ENCODE measurements around the gene PITX1. TPM values are rescaled to one million over a fixed set of nuclear protein-coding genes. Genes with fewer than 3 reads are reported as not detected.

Gene PITX1
- polyA plus RNA-seq, 3 donors, result not detected

GRCh38 chr5:135062216-135063055 lies 28.4 kb upstream of the PITX1 start:
- DNase-seq (ENCODE audit: low read depth in 3 of 3, low spot score in 2 of 3), result no peak

DNA sequence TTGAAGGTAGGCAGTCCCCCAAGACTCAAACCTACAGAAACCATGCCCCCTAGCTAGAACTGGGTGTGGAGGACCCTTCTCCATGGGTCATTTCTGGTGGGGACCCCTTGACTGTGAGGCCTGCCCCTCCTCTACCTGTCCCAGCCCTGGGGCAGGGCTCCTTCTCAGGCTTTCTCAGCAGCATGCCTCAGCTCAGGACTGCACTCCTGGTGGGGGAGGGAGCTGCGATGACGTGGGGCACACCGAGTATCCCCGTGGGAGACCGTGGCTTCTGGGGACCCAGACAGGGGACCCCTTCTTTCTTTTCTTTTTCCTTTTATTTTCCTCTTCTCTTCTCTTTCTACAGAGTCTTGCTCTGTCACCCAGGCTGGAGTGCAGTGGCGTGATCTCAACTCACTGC lies 27.0 kb upstream of the PITX1 start:
- DNase-seq (ENCODE audit: low read depth in 3 of 3, low spot score in 2 of 3), result no peak

DNA sequence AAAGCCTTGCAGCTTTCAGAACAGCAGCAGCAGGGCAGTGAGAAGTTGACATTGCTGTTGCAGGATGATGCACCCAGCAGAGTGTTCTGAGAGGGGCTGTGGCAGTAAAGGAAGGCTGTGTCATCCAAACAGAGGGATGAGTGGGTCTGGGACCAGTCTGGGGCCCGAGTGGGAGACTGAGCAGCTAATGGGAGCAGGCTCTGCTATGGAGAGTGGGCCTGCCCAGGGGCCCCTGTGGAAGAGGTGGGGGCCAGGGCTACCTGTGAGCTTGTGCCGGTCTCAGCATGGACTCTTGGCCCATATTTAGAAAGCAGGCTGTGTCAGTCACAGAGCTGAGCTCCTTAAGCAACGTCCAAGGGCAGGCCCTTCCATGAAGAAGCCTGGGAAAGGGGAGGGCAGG lies 26.0 kb upstream of the PITX1 start:
- no peak for DNase-seq (ENCODE audit: low read depth in 3 of 3, low spot score in 2 of 3)

GRCh38 chr5:135059000-135059923 lies 25.2 kb upstream of the PITX1 start:
- DNase-seq (ENCODE audit: low read depth in 3 of 3, low spot score in 2 of 3), result no peak

DNA sequence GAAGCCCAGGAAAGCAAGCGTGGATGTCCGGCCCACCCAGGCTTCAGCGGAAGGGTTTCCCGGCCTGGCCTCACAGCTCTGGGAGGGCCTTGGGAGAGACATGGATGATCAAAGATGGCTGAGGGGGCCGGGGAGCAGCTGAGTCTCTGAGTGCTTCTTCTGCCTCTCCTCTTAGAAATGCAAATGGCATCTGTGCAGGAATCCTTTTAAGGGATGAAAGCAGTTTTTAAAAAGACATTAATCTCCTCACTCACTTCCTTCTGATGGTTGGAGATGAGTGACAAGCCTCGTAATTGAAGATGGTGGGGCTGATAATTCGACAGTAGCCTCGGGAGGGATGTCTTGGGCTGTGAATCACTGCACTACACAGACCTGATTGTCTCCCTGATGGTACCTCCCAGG lies 24.3 kb upstream of the PITX1 start:
- DNase-seq (ENCODE audit: low read depth in 3 of 3, low spot score in 2 of 3), result no peak

- DNase-seq (ENCODE audit: low read depth in 3 of 3, low spot score in 2 of 3), result no peak
These were observed 23.2 kb upstream of the PITX1 start for GRCh38 chr5:135057233-135057632.

DNA sequence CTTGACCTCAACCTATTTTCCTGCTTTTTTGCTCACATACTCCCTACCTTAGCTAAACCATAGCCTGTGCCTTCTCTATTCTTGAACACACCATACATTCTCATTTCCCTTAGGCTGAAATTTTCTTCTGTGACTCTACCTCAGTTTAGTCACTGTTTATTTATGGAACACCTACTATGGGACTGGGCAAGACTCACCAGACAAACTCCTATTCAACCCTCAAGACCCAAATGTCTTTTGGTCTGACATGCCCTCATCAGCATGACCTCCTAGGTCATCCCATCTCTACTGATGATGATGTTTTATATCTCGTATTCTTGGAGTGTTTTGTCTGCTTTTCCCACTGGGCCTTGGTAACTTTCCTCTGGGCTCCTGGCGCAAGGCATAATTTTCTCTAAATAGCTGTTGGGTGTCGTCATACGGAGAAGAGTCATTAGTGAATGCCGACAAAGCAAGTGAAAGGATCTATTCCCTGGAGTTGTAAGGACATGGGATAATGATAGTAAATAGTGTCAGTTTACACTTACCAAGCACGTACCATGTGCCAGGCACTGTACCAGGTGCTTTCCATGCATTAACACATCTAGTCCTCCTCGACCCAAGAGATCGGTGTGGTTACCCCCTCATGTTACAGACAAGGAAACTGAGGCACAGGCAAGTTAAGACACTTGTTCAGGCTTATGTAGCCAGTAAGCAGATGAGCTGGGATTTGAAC lies 22.4 kb upstream of the PITX1 start:
- DNase-seq (ENCODE audit: low read depth in 3 of 3, low spot score in 2 of 3), result no peak

DNA sequence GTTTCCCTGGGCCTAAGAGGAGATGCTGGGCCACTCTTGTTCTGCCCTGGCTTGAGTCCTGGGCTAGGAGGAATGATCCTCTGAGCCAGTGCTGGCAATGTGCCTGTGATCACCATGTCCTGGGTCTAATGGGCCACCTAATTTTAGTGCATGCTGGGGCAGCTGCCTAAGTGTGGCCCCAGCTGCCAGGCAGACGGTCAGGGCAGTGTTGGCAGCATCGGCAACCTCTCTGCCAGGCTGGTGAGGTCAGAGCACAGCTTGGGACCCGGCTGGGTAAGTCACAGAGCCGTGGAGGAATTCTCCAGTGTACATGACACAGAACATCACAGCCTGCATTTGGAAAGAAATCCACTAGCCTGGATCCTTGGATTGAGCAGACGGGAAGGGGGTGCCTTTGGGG lies 21.4 kb upstream of the PITX1 start:
- no peak for DNase-seq (ENCODE audit: low read depth in 3 of 3, low spot score in 2 of 3)

GRCh38 chr5:135054546-135054945 lies 20.5 kb upstream of the PITX1 start:
- DNase-seq (ENCODE audit: low read depth in 3 of 3, low spot score in 2 of 3), result no peak

GRCh38 chr5:135053989-135054388 lies 20.0 kb upstream of the PITX1 start:
- DNase-seq (ENCODE audit: low read depth in 3 of 3, low spot score in 2 of 3), result no peak

DNA sequence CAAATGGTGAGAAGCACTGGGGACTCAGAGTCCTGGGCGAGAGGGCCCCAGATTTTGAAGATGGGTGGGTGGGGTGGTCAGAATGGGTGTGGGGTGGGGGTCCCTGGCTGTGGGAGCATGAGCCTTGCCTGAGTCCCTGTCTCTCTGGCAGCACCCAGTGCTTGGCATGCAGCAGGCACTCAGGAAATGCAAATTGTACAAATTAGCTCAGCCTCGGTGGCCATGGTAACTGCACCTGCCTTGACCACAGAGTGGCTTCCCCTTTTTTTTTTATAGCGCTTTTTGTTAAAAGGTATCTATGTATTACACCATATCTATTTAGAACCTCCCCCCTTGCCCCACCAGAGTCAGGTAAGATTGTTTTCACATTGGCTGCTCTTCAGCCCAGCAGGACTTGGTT lies 19.2 kb upstream of the PITX1 start:
- DNase-seq (ENCODE audit: low read depth in 3 of 3, low spot score in 2 of 3), result no peak

- no peak for DNase-seq (ENCODE audit: low read depth in 3 of 3, low spot score in 2 of 3)
These were observed 18.6 kb upstream of the PITX1 start for GRCh38 chr5:135052511-135053145.

DNA sequence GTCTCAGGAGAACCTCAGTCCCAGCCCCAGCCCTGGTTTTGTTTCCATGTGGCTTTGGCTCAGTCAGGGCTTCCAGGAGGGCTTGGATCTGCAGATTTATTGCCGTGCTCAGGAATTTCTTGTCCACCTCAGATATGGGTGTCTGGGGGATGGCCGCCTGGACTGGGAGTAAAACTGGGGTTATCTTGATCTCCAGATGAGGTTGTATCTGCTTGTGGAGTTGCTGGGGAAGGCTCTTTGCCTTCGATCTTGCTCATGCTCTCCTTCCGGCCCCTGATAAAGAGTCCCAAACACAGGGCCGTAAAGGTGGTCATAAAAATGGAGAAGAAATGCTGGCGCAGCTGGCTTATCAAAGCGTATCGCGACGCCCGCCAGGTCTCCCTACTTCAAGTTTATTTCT lies 17.8 kb upstream of the PITX1 start:
- DNase-seq (ENCODE audit: low read depth in 3 of 3, low spot score in 2 of 3), result no peak

DNA sequence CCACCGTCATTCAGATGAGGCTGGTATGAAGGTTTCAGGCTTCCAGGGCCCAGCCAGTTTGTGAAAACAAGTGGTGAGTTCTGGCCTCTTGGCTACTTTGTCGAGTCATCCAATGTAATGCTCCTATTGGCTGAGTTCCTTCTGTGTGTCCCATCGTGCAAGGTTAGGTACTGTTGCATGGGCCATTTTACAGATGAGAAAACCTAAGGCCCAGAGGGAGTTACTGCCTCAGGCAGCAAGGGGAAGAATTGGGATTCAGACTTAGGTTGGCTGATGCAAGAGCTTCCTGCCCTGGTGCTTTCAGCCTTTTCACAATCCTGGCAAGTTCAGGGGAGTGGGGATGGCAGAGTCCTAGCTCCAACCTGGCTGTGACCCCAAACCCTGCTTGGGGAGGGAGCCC lies 17.4 kb upstream of the PITX1 start:
- DNase-seq (ENCODE audit: low read depth in 3 of 3, low spot score in 2 of 3), result no peak

- no peak for DNase-seq (ENCODE audit: low read depth in 3 of 3, low spot score in 2 of 3)
These were observed 16.3 kb upstream of the PITX1 start for GRCh38 chr5:135050244-135050767.

- no peak for DNase-seq (ENCODE audit: low read depth in 3 of 3, low spot score in 2 of 3)
These were observed 14.9 kb upstream of the PITX1 start for GRCh38 chr5:135048930-135049329.

- no peak for DNase-seq (ENCODE audit: low read depth in 3 of 3, low spot score in 2 of 3)
These were observed 14.3 kb upstream of the PITX1 start for GRCh38 chr5:135048286-135048685.

GRCh38 chr5:135047347-135047695 lies 13.3 kb upstream of the PITX1 start:
- DNase-seq (ENCODE audit: low read depth in 3 of 3, low spot score in 2 of 3), result no peak

DNA sequence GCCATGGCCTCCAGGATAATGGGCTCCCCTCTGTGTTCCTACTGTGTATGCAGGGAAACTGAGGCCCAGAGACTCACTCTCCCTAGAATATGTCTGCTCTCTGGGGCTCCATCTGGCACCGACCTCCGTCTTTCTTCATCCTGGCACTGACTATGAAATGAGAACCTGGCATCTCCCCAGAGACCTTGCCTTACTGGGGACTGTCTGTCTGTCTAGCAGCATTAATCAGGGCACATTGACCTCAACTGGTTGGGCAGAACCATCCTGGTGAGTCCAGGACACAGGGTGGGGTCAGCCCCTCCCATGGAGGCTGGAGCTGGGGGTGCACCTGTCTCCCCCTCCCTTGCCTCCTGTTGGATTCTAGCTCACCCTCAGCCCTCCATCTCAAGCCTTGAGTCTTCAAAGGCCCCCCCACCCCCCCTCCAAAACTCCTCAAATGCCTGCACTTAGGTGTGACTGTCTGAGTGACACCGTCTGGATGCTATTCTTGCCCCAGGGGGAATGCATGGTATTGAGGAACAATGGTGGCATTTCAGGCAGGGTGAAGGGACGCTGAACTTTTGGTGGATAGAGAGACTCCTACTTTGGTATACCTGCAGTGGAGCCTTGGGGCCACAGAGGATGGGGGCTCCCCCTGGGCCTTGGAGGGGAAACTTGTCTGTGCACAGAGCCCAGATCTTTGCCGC lies 12.8 kb upstream of the PITX1 start:
- DNase-seq (ENCODE audit: low read depth in 3 of 3, low spot score in 2 of 3), result no peak

DNA sequence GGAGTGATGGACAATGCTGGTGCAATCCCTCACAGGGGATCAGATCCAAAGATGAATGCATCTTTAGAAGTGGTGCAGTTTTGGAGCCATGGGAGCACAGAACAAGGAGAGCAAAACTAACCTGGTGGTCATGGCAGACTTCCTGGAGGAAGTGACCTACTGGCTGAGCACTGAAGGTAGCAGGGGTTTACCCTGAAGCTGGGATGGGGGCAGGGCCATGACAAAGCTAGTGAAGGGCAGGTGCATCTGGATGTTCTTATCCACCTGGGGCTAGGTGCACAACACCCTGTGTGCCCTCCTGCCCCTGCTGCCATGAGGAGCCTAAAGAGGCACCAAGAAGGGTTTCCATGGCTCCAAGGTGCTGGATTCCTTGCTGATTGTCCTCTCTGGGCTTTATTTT lies 11.5 kb upstream of the PITX1 start:
- DNase-seq (ENCODE audit: low read depth in 3 of 3, low spot score in 2 of 3), result no peak

Data from right renal cortex interstitium (tissue), 3 donors.